Measurements from ENCODE around the gene CEP89. TPM values are rescaled to one million over a fixed set of nuclear protein-coding genes. Genes with fewer than 3 reads are reported as not detected.
A peak's percentile ranks its signal among the peaks of the same experiment; 100 is the strongest.

The CEP89 gene
- total RNA-seq, 2 donors from 2014 or later, result 35.6 to 40.4 TPM

DNA sequence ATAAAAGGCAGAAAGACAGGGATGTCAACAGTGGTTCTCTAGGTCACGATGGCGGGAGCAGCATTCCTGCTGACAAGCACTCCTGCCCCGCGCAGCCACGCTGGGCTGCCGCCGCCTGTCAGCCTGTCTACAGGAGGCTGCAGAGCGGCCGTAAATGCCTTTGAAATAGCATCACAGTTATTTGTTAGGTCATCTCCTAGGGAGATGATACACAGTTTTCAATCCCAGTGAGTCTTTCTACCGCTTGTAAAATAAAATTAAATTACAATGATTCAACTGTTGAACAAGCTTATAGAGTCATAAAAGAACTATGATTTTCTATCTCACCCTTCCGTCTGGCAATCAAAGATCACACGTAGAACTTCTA lies 94.9 kb downstream of the CEP89 start:
- Mint-ChIP-seq H3K27me3 (ENCODE audit: insufficient read depth) (no peaks in the 10 kb centered on the region), H3K4me3 (no peak overlapping the region)
- TF ChIP-seq, protein P1, sequence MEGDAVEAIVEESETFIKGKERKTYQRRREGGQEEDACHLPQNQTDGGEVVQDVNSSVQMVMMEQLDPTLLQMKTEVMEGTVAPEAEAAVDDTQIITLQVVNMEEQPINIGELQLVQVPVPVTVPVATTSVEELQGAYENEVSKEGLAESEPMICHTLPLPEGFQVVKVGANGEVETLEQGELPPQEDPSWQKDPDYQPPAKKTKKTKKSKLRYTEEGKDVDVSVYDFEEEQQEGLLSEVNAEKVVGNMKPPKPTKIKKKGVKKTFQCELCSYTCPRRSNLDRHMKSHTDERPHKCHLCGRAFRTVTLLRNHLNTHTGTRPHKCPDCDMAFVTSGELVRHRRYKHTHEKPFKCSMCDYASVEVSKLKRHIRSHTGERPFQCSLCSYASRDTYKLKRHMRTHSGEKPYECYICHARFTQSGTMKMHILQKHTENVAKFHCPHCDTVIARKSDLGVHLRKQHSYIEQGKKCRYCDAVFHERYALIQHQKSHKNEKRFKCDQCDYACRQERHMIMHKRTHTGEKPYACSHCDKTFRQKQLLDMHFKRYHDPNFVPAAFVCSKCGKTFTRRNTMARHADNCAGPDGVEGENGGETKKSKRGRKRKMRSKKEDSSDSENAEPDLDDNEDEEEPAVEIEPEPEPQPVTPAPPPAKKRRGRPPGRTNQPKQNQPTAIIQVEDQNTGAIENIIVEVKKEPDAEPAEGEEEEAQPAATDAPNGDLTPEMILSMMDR (conservative IDR thresholded peaks at IDR 0.05), result no peak

DNA sequence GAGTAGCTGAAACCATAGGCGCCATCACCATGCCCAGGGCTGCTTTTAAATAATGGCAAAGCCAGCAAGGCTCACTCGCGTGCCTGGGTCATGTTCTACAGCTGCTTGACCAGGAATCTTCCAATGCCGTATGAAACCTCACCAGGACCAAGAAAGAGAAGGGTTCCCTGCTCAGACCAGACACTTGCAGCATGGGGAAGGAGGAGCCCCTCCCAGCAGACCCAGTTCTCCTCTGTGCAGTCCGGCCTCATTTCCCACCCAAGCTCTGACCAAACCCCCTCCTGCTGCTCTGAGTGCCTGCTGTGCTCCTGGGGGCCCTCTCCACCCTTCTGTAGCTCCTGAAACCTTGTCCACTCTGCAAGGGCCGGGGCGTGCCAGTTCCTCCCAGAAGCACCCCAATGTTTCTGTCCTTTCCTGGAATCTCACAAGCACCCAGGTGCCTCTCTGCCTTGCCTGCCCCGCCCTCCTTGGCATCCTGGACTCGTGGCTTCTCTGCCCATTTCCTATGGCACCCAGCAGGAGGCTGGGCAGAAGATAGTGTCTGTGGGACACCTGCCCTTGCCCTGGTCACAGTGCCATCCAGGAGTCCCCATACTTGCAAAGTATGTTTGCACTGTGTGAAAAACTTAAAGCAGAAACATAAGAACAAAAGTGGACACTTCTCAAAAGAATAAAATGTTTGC lies 95.4 kb downstream of the CEP89 start:
- Histone ChIP-seq H3K9me3 (ENCODE audit: control insufficient read depth, low read length) (no peaks in the 10 kb centered on the region), H3K4me1 (ENCODE audit: control insufficient read depth, insufficient read depth, low read length) (no peaks in the 10 kb centered on the region), H3K9ac (ENCODE audit: extremely low read depth, low read length, poor library complexity, severe bottlenecking) (no peak overlapping the region), H3K4me3 (ENCODE audit: low read length) (no peak overlapping the region), H3K27ac (ENCODE audit: low read depth, low read length) (no peak overlapping the region), H3K36me3 (ENCODE audit: control insufficient read depth, insufficient read depth, low read length) (peaks cover 5% of the 10 kb centered on the region), H3K27me3 (ENCODE audit: control insufficient read depth, insufficient read depth, low read length, poor library complexity, severe bottlenecking) (no peaks in the 10 kb centered on the region)
- 90 to 91% methylated on average over 8 to 9 of the region's 9 CpGs for WGBS, 2 experiments (ENCODE audit: insufficient coverage in 1 of 2, insufficient read length in 1 of 2)
- Mint-ChIP-seq H3K27me3 (ENCODE audit: insufficient read depth) (no peaks in the 10 kb centered on the region), H3K27ac (no peak overlapping the region), H3K36me3 (ENCODE audit: low read depth) (peaks cover 18% of the 10 kb centered on the region), H3K9me3 (no peaks in the 10 kb centered on the region), H3K4me1 (peaks cover 4% of the 10 kb centered on the region), H3K4me3 (no peak overlapping the region)
- TF ChIP-seq, protein P1 (conservative IDR thresholded peaks at IDR 0.05), result no peak
- no peak for DNase-seq

More for the DNA sequence above, 94.9 kb downstream of the CEP89 start:
- Histone ChIP-seq H3K27me3 (ENCODE audit: control insufficient read depth, insufficient read depth, low read length, poor library complexity, severe bottlenecking) (no peaks in the 10 kb centered on the region), H3K4me3 (ENCODE audit: low read length) (no peak overlapping the region), H3K9me3 (ENCODE audit: control insufficient read depth, low read length) (no peaks in the 10 kb centered on the region), H3K4me1 (ENCODE audit: control insufficient read depth, insufficient read depth, low read length) (no peaks in the 10 kb centered on the region), H3K9ac (ENCODE audit: extremely low read depth, low read length, poor library complexity, severe bottlenecking) (no peak overlapping the region), H3K27ac (ENCODE audit: low read depth, low read length) (no peak overlapping the region), H3K36me3 (ENCODE audit: control insufficient read depth, insufficient read depth, low read length) (peaks cover 5% of the 10 kb centered on the region)
- Mint-ChIP-seq H3K27ac (no peak overlapping the region), H3K36me3 (ENCODE audit: low read depth) (peaks cover 18% of the 10 kb centered on the region), H3K9me3 (no peaks in the 10 kb centered on the region), H3K4me1 (peaks cover 4% of the 10 kb centered on the region)
- no peak for DNase-seq
- WGBS, 2 experiments (ENCODE audit: insufficient coverage in 1 of 2, insufficient read length in 1 of 2), result 93% methylated on average over 10 to 12 of the region's 12 CpGs

GRCh38 chr19:32875428-32875827 lies 96.3 kb downstream of the CEP89 start:
- H3K36me3 Mint-ChIP-seq (ENCODE audit: low read depth), result peaks cover 15% of the 10 kb centered on the region
- peaks cover 5% of the 10 kb centered on the region for H3K36me3 ChIP-seq (ENCODE audit: control insufficient read depth, insufficient read depth, low read length)
- H3K4me1 ChIP-seq (ENCODE audit: control insufficient read depth, insufficient read depth, low read length), result no peaks in the 10 kb centered on the region
- 60 to 80% methylated on average over 2 to 7 of the region's 7 CpGs for WGBS, 2 experiments (ENCODE audit: insufficient coverage in 1 of 2, insufficient read length in 1 of 2)
- no peaks in the 10 kb centered on the region for H3K9me3 Mint-ChIP-seq
- H3K4me3 Mint-ChIP-seq, result no peak overlapping the region
- no peak overlapping the region for H3K27ac ChIP-seq (ENCODE audit: low read depth, low read length)
- H3K4me1 Mint-ChIP-seq, result peaks cover 6% of the 10 kb centered on the region
- H3K9ac ChIP-seq (ENCODE audit: extremely low read depth, low read length, poor library complexity, severe bottlenecking), result no peak overlapping the region
- no peaks in the 10 kb centered on the region for H3K27me3 ChIP-seq (ENCODE audit: control insufficient read depth, insufficient read depth, low read length, poor library complexity, severe bottlenecking)
- TF ChIP-seq, protein P1 (conservative IDR thresholded peaks at IDR 0.05), result no peak
- H3K9me3 ChIP-seq (ENCODE audit: control insufficient read depth, low read length), result no peaks in the 10 kb centered on the region
- DNase-seq, result peak; percentile 58
- no peak overlapping the region for H3K27ac Mint-ChIP-seq
- H3K4me3 ChIP-seq (ENCODE audit: low read length), result no peak overlapping the region
- H3K27me3 Mint-ChIP-seq (ENCODE audit: insufficient read depth), result no peaks in the 10 kb centered on the region
